ENCODE results near the gene SMS.

SMS gene

GRCh38 chrX:21982311-21982710, 41.8 kb downstream of the SMS start:
- DNase-seq (ENCODE audit: low read depth): no peak

GRCh38 chrX:21985332-21985777, 44.8 kb downstream of the SMS start:
- DNase-seq (ENCODE audit: low read depth): peak; percentile 68

- DNase-seq (ENCODE audit: low read depth): peak; percentile 37
Measured at GRCh38 chrX:21986596-21986995, 46.1 kb downstream of the SMS start.

- no peak for DNase-seq (ENCODE audit: low read depth)
Measured at GRCh38 chrX:21989384-21989783, 48.9 kb downstream of the SMS start.

GRCh38 chrX:21990832-21991231, 50.3 kb downstream of the SMS start:
- DNase-seq (ENCODE audit: low read depth): peak; percentile 80

- DNase-seq (ENCODE audit: low read depth): no peak
Measured at GRCh38 chrX:21991504-21991903, 51.0 kb downstream of the SMS start.

- DNase-seq (ENCODE audit: low read depth): no peak
Measured at GRCh38 chrX:21993265-21993664, 52.8 kb downstream of the SMS start.

- DNase-seq (ENCODE audit: low read depth): peak; percentile 86
Measured at GRCh38 chrX:21996872-21997455, 56.5 kb downstream of the SMS start.

GRCh38 chrX:21998037-21998436, 57.5 kb downstream of the SMS start:
- DNase-seq (ENCODE audit: low read depth): no peak

- DNase-seq (ENCODE audit: low read depth): no peak
Measured at GRCh38 chrX:22004866-22005265, 64.4 kb downstream of the SMS start.

- no peak for DNase-seq (ENCODE audit: low read depth)
Measured at GRCh38 chrX:22012051-22012450, 71.5 kb downstream of the SMS start.

GRCh38 chrX:22012931-22013330, 72.4 kb downstream of the SMS start:
- DNase-seq (ENCODE audit: low read depth): no peak

GRCh38 chrX:22015139-22015750, 74.7 kb downstream of the SMS start:
- DNase-seq (ENCODE audit: low read depth): no peak

GRCh38 chrX:22021751-22022324, 81.3 kb downstream of the SMS start:
- no peak for DNase-seq (ENCODE audit: low read depth)

GRCh38 chrX:22024577-22024976, 84.1 kb downstream of the SMS start:
- no peak for DNase-seq (ENCODE audit: low read depth)

GRCh38 chrX:22025751-22026150, 85.2 kb downstream of the SMS start:
- peak; percentile 12 for DNase-seq (ENCODE audit: low read depth)

- no peak for DNase-seq (ENCODE audit: low read depth)
Measured at GRCh38 chrX:22026731-22027130, 86.2 kb downstream of the SMS start.

GRCh38 chrX:22032084-22032483, 91.6 kb downstream of the SMS start, which contains the start of gene PHEX:
PHEX (plus strand) TSS chrX:22032325; CDS start chrX:22033006, 681 bp downstream.
- no peak for DNase-seq (ENCODE audit: low read depth)

- DNase-seq (ENCODE audit: low read depth): no peak
Measured at GRCh38 chrX:22032506-22032905, 92.0 kb downstream of the SMS start.

GRCh38 chrX:22033818-22034217, 93.3 kb downstream of the SMS start:
- no peak for DNase-seq (ENCODE audit: low read depth)

GRCh38 chrX:22035236-22035635, 94.7 kb downstream of the SMS start:
- DNase-seq (ENCODE audit: low read depth): no peak

- DNase-seq (ENCODE audit: low read depth): no peak
Measured at GRCh38 chrX:22037225-22037624, 96.7 kb downstream of the SMS start.

GRCh38 chrX:22037911-22038537, 97.5 kb downstream of the SMS start:
- DNase-seq (ENCODE audit: low read depth): no peak

Measured in amniotic epithelial cell (primary cell).